GM19452 (cell line): ENCODE results near the gene BCAN.
"Not testable (repeated sequence)": the region's sequence is repeated elsewhere in the genome, so short reads cannot be mapped to it uniquely, and the experiment has no call there.

Source experiments
- ATAC-seq: cut with Tn5 transposase; IDR thresholded peaks from one replicate; pipeline ENCODE4 v1.9.1; 2021; ENCODE audit not compliant: unreplicated experiment

BCAN gene

GRCh38 chr1:156616463-156616862, 25.5 kb upstream of the BCAN start:
- no peak for ATAC-seq

GRCh38 chr1:156618853-156619581, 22.9 kb upstream of the BCAN start, which contains the start of gene HAPLN2:
Gene HAPLN2, plus strand, starts transcription at chr1:156619415. Its CDS starts 4,076 bp downstream, at chr1:156623491.
- ATAC-seq, result no peak

GRCh38 chr1:156619582-156619955, 22.3 kb upstream of the BCAN start:
- ATAC-seq, result no peak

- ATAC-seq, result no peak
Measured at GRCh38 chr1:156622581-156623297, 19.2 kb upstream of the BCAN start.

- ATAC-seq, result no peak
Measured at GRCh38 chr1:156623946-156624813, 17.7 kb upstream of the BCAN start.

- ATAC-seq, result no peak
Measured at GRCh38 chr1:156624814-156625435, 17.0 kb upstream of the BCAN start.

GRCh38 chr1:156625436-156626078, 16.4 kb upstream of the BCAN start:
- ATAC-seq, result no peak

- no peak for ATAC-seq
Measured at GRCh38 chr1:156626079-156626438, 15.9 kb upstream of the BCAN start.

GRCh38 chr1:156627313-156627880, 14.5 kb upstream of the BCAN start:
- ATAC-seq, result no peak

- ATAC-seq, result no peak
Measured at GRCh38 chr1:156629823-156630449, 12.0 kb upstream of the BCAN start.

GRCh38 chr1:156631152-156631551, 10.8 kb upstream of the BCAN start:
- ATAC-seq, result not testable (repeated sequence)

- ATAC-seq, result no peak
Measured at GRCh38 chr1:156632355-156632754, 9.6 kb upstream of the BCAN start.

- no peak for ATAC-seq
Measured at GRCh38 chr1:156638189-156638985, 3.5 kb upstream of the BCAN start.

- ATAC-seq, result no peak
Measured at GRCh38 chr1:156639601-156640101, 2.3 kb upstream of the BCAN start.

- ATAC-seq, result no peak
Measured at GRCh38 chr1:156640842-156641706, 843 bp upstream of the BCAN start.

GRCh38 chr1:156642265-156643048, 540 bp downstream of the BCAN start:
- ATAC-seq, result no peak
